ENCODE results near the gene RAB4B. TPM values are rescaled to one million over a fixed set of nuclear protein-coding genes. Genes with fewer than 3 reads are reported as not detected.

Gene RAB4B
- total RNA-seq, 1 donor from 2014 or later: 23.6 TPM

DNA sequence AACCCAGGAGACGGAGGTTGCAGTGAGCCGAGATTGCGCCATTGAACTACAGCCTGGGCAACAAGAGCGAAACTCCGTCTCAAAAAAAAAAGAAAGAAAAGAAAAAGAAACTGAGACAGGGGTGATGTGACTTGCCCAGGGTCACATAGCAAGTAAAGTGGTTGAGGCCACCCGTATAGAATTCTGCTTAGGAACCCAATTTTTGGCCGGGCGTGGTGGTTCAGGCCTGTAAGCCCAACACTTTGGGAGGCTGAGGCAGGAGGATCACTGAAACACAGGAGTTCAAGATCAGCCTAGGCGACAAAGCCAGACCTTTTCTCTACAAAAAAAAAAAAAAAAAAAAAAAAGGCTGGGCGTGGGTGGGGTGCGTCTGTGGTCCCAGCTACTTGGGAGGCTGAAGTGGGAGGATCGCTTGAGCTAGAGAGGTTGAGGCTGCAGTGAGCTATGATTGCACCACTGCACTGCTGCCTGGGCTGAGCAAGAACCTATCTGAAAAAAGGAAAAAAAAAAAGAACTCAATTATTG, 25.7 kb upstream of the RAB4B start:
- H3K4me3 ChIP-seq (ENCODE audit: low read depth, low read length): peak overlapping the region; percentile 74
- TF ChIP-seq, protein P1, sequence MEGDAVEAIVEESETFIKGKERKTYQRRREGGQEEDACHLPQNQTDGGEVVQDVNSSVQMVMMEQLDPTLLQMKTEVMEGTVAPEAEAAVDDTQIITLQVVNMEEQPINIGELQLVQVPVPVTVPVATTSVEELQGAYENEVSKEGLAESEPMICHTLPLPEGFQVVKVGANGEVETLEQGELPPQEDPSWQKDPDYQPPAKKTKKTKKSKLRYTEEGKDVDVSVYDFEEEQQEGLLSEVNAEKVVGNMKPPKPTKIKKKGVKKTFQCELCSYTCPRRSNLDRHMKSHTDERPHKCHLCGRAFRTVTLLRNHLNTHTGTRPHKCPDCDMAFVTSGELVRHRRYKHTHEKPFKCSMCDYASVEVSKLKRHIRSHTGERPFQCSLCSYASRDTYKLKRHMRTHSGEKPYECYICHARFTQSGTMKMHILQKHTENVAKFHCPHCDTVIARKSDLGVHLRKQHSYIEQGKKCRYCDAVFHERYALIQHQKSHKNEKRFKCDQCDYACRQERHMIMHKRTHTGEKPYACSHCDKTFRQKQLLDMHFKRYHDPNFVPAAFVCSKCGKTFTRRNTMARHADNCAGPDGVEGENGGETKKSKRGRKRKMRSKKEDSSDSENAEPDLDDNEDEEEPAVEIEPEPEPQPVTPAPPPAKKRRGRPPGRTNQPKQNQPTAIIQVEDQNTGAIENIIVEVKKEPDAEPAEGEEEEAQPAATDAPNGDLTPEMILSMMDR (conservative IDR thresholded peaks at IDR 0.05; ENCODE audit: low read depth, low read length): no peak
- no peak for DNase-seq (ENCODE audit: low read depth)

DNA sequence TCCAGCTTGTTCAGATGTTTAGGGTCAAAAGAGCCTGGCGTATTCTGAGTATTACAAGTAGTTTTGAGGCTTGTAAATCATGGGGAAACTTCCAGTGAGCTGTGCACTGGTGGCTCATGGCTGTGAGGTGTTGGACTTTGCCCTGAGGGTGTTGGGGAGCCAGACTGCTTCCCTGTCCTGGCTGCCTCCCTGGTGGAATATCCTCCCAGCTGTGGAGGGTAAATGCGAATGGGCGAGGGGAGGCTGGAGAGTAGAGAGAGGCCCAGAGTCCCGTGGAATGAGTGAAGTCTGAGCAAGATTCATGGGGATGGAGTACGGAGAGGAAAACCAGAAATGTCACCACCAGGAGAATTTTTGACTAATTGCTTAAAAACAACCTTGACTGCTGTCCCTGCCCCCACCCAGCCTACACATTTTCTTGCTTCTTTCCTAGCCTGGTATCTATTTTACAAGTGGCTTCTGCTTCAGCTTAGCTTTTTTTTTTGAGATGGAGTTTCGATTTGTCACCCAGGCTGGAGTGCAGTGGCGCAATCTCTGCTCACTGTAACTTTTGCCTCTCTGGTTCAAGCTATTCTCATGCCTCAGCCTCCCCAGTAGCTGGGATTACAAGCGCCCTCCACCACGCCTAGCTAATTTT, 23.3 kb upstream of the RAB4B start:
- TF ChIP-seq, protein P1 (conservative IDR thresholded peaks at IDR 0.05; ENCODE audit: low read depth, low read length): no peak
- no peak for DNase-seq (ENCODE audit: low read depth)
- H3K4me3 ChIP-seq (ENCODE audit: low read depth, low read length): peak overlapping the region; percentile 31

DNA sequence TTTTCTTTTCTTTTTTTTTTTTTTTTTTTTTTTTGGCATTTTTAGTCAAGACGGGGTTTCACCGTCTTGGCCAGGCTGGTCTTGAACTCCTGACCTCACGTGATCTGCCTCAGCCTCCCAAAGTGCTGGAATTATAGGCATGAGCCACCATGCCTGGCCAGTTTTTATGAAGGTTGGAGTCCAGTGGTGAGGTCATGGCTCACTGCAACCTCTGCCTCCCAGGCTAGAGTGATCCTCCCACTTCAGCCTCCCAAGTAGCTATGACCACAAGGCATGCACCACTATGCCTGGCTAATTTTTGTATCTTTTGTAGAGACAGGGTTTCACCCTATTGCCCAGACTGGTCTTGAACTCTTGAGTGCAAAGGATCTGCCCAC, 22.8 kb upstream of the RAB4B start:
- no peak overlapping the region for H3K4me3 ChIP-seq (ENCODE audit: low read depth, low read length)
- DNase-seq (ENCODE audit: low read depth): no peak
- TF ChIP-seq, protein P1 (conservative IDR thresholded peaks at IDR 0.05; ENCODE audit: low read depth, low read length): no peak

GRCh38 chr19:40755791-40756190, 22.3 kb upstream of the RAB4B start:
- no peak overlapping the region for H3K4me3 ChIP-seq (ENCODE audit: low read depth, low read length)
- no peak for DNase-seq (ENCODE audit: low read depth)
- TF ChIP-seq, protein P1 (conservative IDR thresholded peaks at IDR 0.05; ENCODE audit: low read depth, low read length): no peak

- H3K4me3 ChIP-seq (ENCODE audit: low read depth, low read length): no peak overlapping the region
- DNase-seq (ENCODE audit: low read depth): no peak
Observed at GRCh38 chr19:40756502-40757110, 21.4 kb upstream of the RAB4B start.

DNA sequence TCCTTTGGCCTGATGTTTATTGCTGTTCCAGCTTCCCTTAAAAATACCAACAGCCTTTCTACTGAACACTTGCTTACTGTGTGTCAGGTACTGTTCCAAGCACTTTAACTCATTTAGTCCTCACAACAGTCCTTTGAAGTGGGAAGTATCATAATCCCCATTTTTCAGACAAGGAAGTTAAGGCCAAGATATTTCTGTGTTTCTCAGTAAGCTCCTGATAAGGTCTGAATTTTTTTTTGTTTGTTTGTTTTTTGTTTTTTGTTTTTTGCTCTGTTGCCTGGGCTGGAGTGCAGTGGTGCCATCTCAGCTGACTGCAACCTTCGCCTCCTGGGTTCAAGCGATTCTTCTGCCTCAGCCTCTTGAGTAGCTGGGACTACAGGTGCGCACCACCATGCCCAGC, 19.6 kb upstream of the RAB4B start:
- no peak for DNase-seq (ENCODE audit: low read depth)
- TF ChIP-seq, protein P1 (conservative IDR thresholded peaks at IDR 0.05; ENCODE audit: low read depth, low read length): no peak
- no peak overlapping the region for H3K4me3 ChIP-seq (ENCODE audit: low read depth, low read length)

More at GRCh38 chr19:40756502-40757110, 21.4 kb upstream of the RAB4B start:
- TF ChIP-seq, protein P1 (conservative IDR thresholded peaks at IDR 0.05; ENCODE audit: low read depth, low read length): no peak
